ENCODE results near the gene C10orf88. TPM values are rescaled to one million over a fixed set of nuclear protein-coding genes. Genes with fewer than 3 reads are reported as not detected.

Gene C10orf88
- total and polyA plus RNA-seq, 2 of the 13 experiments (the other 11 are each of a cell fraction or from before 2014, with no cell fraction given), result 4.6 to 11.8 TPM

DNA sequence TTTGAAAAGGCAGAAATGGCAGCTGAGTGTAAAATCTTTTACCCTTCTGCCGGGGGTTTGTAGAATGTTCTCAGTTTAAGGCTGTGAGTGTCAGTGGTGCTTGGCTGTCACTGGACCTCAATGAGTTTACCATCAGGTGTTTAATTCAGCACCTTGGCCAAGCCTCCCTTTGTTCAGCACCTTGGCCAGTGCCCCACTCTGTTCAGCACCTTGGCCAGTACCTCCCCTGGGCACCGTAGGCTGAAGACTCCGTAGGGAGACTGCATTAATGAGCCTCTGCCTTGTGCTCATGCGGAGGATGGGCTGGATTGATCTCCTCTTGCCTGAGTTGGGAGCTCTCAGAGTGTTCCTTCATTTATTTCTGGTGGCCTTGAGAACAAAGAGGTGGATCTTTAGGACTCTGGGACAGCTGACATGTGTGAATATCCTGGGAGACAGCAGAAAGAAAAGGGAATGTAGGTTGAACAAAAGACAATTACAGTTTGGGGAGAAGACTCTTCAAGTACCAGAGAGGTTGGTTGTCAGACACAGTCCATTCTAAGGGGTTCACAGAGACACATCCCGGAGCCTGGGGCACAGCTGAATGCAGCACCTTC is 42.0 kb downstream of the C10orf88 start (continued):
- TF ChIP-seq ARNT2 (CRISPR knock-in tag; IDR thresholded peaks at IDR 0.05; ENCODE audit: low read depth) (peak; percentile 100), NAIF1 (CRISPR knock-in tag; IDR thresholded peaks at IDR 0.05; ENCODE audit: borderline replicate concordance) (peak; percentile 97), ZIK1 (CRISPR knock-in tag; IDR thresholded peaks at IDR 0.05; ENCODE audit: borderline replicate concordance, low read depth) (peak; percentile 100), GLI4 (CRISPR knock-in tag; IDR thresholded peaks at IDR 0.05; ENCODE audit: borderline replicate concordance) (peak; percentile 100), CHD4 (IDR thresholded peaks at IDR 0.05; ENCODE audit: borderline replicate concordance, low read length) (no peak), KAT8 (CRISPR knock-in tag; IDR thresholded peaks at IDR 0.05) (peak; percentile 96), REXO4 (CRISPR knock-in tag; IDR thresholded peaks at IDR 0.05; ENCODE audit: borderline replicate concordance) (peak; percentile 98), AKAP8 (CRISPR knock-in tag; IDR thresholded peaks at IDR 0.05) (peak; percentile 96), ZNF543 (CRISPR knock-in tag; IDR thresholded peaks at IDR 0.05) (peak; percentile 99), ARID2 (CRISPR knock-in tag; IDR thresholded peaks at IDR 0.05; ENCODE audit: borderline replicate concordance) (peak; percentile 95; the same call in 1 of the 2 replicates), NFE2L2 (IDR thresholded peaks at IDR 0.05; ENCODE audit: low read length) (no peak), MATR3 (CRISPR knock-in tag; IDR thresholded peaks at IDR 0.05) (no peak), DMAP1 (CRISPR knock-in tag; IDR thresholded peaks at IDR 0.05) (peak; percentile 93), ZSCAN22 (CRISPR knock-in tag; IDR thresholded peaks at IDR 0.05) (peak; percentile 94), ZSCAN12 (CRISPR knock-in tag; IDR thresholded peaks at IDR 0.05) (peak; percentile 100), KLF12 (CRISPR knock-in tag; IDR thresholded peaks at IDR 0.05; ENCODE audit: borderline replicate concordance) (peak; percentile 100), ZKSCAN5 (CRISPR knock-in tag; IDR thresholded peaks at IDR 0.05) (peak; percentile 97), SRY (CRISPR knock-in tag; IDR thresholded peaks at IDR 0.05) (peak; percentile 100), SKI (IDR thresholded peaks at IDR 0.05; ENCODE audit: partially characterized antibody) (no peak), AGO2 (optimal IDR thresholded peaks at IDR 0.05; ENCODE audit: low read depth, low read length) (no peak), ELF4 (CRISPR knock-in tag; IDR thresholded peaks at IDR 0.05; ENCODE audit: borderline replicate concordance) (peak; percentile 99), KLF6 (CRISPR knock-in tag; IDR thresholded peaks at IDR 0.05) (peak; percentile 100)
- TF ChIP-seq, protein P1, sequence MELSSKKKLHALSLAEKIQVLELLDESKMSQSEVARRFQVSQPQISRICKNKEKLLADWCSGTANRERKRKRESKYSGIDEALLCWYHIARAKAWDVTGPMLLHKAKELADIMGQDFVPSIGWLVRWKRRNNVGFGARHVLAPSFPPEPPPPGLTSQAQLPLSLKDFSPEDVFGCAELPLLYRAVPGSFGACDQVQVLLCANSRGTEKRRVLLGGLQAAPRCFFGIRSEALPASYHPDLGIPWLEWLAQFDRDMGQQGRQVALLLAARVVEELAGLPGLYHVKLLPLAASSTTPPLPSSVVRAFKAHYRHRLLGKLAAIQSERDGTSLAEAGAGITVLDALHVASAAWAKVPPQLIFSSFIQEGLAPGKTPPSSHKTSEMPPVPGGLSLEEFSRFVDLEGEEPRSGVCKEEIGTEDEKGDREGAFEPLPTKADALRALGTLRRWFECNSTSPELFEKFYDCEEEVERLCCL (CRISPR knock-in tag; IDR thresholded peaks at IDR 0.05; ENCODE audit: borderline replicate concordance), result peak; percentile 100
- TF ChIP-seq, protein P2, sequence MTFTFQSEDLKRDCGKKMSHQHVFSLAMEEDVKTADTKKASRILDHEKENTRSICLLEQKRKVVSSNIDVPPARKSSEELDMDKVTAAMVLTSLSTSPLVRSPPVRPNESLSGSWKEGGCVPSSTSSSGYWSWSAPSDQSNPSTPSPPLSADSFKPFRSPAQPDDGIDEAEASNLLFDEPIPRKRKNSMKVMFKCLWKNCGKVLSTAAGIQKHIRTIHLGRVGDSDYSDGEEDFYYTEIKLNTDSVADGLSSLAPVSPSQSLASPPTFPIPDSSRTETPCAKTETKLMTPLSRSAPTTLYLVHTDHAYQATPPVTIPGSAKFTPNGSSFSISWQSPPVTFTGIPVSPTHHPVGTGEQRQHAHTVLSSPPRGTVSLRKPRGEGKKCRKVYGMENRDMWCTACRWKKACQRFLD (CRISPR knock-in tag; IDR thresholded peaks at IDR 0.05; ENCODE audit: borderline replicate concordance), result peak; percentile 100
- TF ChIP-seq, protein P3, sequence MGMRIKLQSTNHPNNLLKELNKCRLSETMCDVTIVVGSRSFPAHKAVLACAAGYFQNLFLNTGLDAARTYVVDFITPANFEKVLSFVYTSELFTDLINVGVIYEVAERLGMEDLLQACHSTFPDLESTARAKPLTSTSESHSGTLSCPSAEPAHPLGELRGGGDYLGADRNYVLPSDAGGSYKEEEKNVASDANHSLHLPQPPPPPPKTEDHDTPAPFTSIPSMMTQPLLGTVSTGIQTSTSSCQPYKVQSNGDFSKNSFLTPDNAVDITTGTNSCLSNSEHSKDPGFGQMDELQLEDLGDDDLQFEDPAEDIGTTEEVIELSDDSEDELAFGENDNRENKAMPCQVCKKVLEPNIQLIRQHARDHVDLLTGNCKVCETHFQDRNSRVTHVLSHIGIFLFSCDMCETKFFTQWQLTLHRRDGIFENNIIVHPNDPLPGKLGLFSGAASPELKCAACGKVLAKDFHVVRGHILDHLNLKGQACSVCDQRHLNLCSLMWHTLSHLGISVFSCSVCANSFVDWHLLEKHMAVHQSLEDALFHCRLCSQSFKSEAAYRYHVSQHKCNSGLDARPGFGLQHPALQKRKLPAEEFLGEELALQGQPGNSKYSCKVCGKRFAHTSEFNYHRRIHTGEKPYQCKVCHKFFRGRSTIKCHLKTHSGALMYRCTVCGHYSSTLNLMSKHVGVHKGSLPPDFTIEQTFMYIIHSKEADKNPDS (CRISPR knock-in tag; IDR thresholded peaks at IDR 0.05), result peak; percentile 98
- TF ChIP-seq, protein P4, sequence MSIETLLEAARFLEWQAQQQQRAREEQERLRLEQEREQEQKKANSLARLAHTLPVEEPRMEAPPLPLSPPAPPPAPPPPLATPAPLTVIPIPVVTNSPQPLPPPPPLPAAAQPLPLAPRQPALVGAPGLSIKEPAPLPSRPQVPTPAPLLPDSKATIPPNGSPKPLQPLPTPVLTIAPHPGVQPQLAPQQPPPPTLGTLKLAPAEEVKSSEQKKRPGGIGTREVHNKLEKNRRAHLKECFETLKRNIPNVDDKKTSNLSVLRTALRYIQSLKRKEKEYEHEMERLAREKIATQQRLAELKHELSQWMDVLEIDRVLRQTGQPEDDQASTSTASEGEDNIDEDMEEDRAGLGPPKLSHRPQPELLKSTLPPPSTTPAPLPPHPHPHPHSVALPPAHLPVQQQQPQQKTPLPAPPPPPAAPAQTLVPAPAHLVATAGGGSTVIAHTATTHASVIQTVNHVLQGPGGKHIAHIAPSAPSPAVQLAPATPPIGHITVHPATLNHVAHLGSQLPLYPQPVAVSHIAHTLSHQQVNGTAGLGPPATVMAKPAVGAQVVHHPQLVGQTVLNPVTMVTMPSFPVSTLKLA (IDR thresholded peaks at IDR 0.05), result no peak

All from HepG2 (cell line).